H1 (cell line): ENCODE results near the gene UPF2. TPM values are rescaled to one million over a fixed set of nuclear protein-coding genes. Genes with fewer than 3 reads are reported as not detected.

Source experiments
- CTCF ChIA-PET: fragments of 300-600 bp; sonication (Branson Sonifier 250); formaldehyde crosslinking; loops from one replicate; lab custom pipeline; 2021; ENCODE audit not compliant: partially characterized antibody; lab: Charles Lee
- POLR2A ChIA-PET: fragments of 300-600 bp; sonication (Branson Sonifier 250); formaldehyde crosslinking; loops from one replicate; lab custom pipeline; 2021; ENCODE audit warnings: inconsistent platforms; ENCODE audit not compliant: partially characterized antibody; lab: Charles Lee
- DNase-seq, 2 experiments: peaks; one replicate each; pipeline versions ENCODE4 v3.0.0 to v3.0.0-alpha.2; 2010 to 2022; ENCODE audit warnings: low spot score in 2 of 2, low read depth in 1 of 2, mixed read lengths in 1 of 2
- FAIRE-seq: peaks from 2 replicates; lab custom pipeline; 2011; peaks lifted over from hg19 to GRCh38; lab: Jason Lieb, UNC
- H2AFZ ChIP-seq: 2 replicates; pipeline ENCODE4 v1.8.1; 2012; ENCODE audit warnings: low read length, inconsistent platforms
- H2AK5ac ChIP-seq: 2 replicates; pipeline ENCODE4 v1.6.1; 2013; ENCODE audit warnings: low read depth, low read length
- H2BK120ac ChIP-seq: replicated peaks from 2 replicates; pipeline ENCODE3; 2013; ENCODE audit warnings: low read depth, low read length, inconsistent platforms
- H2BK12ac ChIP-seq: 2 replicates; pipeline ENCODE4 v1.6.1; 2013; ENCODE audit warnings: low read depth, low read length
- H2BK15ac ChIP-seq: 2 replicates; pipeline ENCODE4 v1.6.1; 2013; ENCODE audit warnings: low read length
- H2BK20ac ChIP-seq: 2 replicates; pipeline ENCODE4 v1.6.1; 2013; ENCODE audit warnings: low read length
- H2BK5ac ChIP-seq: 2 replicates; pipeline ENCODE4 v1.6.1; 2013; ENCODE audit warnings: low read depth, low read length
- H3K14ac ChIP-seq: 2 replicates; pipeline ENCODE4 v1.6.1; 2013; ENCODE audit warnings: inconsistent platforms; ENCODE audit not compliant: insufficient read length
- H3K18ac ChIP-seq: 2 replicates; pipeline ENCODE4 v1.6.1; 2013; ENCODE audit warnings: low read length; ENCODE audit errors: extremely low read depth
- H3K23ac ChIP-seq: 2 replicates; pipeline ENCODE4 v1.6.1; 2013; ENCODE audit warnings: inconsistent platforms; ENCODE audit not compliant: insufficient read length
- H3K23me2 ChIP-seq: 2 replicates; pipeline ENCODE4 v1.6.1; 2013; ENCODE audit warnings: low read depth, low read length
- H3K27ac ChIP-seq: 2 replicates; pipeline ENCODE4 v1.6.1; 2011; ENCODE audit warnings: low read depth, low read length, inconsistent platforms
- H3K27me3 ChIP-seq, 4 experiments: replicated peaks in 1 of 4; 1 replicate in 1 of 4; 2 replicates in 3 of 4; pipeline versions ENCODE4 v1.6.1 to v1.8.1; 2011 to 2013; ENCODE audit warnings: low read length in 3 of 4, mild to moderate bottlenecking in 3 of 4, inconsistent platforms in 2 of 4, mixed read lengths in 2 of 4, moderate library complexity in 1 of 4; ENCODE audit not compliant: control insufficient read depth in 3 of 4, insufficient read depth in 3 of 4; ENCODE audit errors: extremely low read depth in 1 of 4
- H3K36me3 ChIP-seq, 4 experiments: 2 replicates each; pipeline versions ENCODE4 v1.6.1 to v1.8.1; 2011 to 2013; ENCODE audit warnings: mild to moderate bottlenecking in 4 of 4, low read length in 3 of 4, moderate library complexity in 2 of 4, control low read depth in 1 of 4, inconsistent platforms in 1 of 4; ENCODE audit not compliant: insufficient read depth in 4 of 4, control insufficient read depth in 2 of 4
- H3K4ac ChIP-seq: replicated peaks from 2 replicates; pipeline ENCODE3; 2013; ENCODE audit warnings: low read length, low read depth, mixed read lengths, inconsistent platforms; ENCODE audit not compliant: insufficient read length
- H3K4me1 ChIP-seq, 4 experiments: replicated peaks in 1 of 4; 1 replicate in 1 of 4; 2 replicates in 3 of 4; pipeline versions ENCODE4 v1.6.1 to v1.8.1; 2011 to 2013; ENCODE audit warnings: low read length in 3 of 4, inconsistent platforms in 2 of 4, mixed read lengths in 1 of 4; ENCODE audit not compliant: insufficient read depth in 4 of 4, control insufficient read depth in 3 of 4
- H3K4me2 ChIP-seq, 2 experiments: 2 replicates each; pipeline versions ENCODE4 v1.6.1 to v1.8.1; 2011 to 2013; ENCODE audit warnings: low read depth in 2 of 2, low read length in 2 of 2, control low read depth in 1 of 2, inconsistent platforms in 1 of 2, mild to moderate bottlenecking in 1 of 2; ENCODE audit not compliant: insufficient read depth in 1 of 2
- H3K4me3 ChIP-seq, 4 experiments: fragments of 200-600, 300-600 bp in 1 of 4; sonication (generic), shearing (Covaris generic), sonication (Bioruptor Twin) in 1 of 4; 2 replicates each; pipeline versions ENCODE4 v1.5.1 to v1.8.1; 2011 to 2016; ENCODE audit warnings: low read length in 4 of 4, low read depth in 3 of 4, control low read depth in 2 of 4, inconsistent platforms in 2 of 4, mild to moderate bottlenecking in 2 of 4, mixed read lengths in 1 of 4, moderate library complexity in 1 of 4; ENCODE audit not compliant: insufficient read depth in 2 of 4; ENCODE audit errors: extremely low read depth in 1 of 4
- H3K56ac ChIP-seq: replicated peaks from 2 replicates; pipeline ENCODE3; 2013; ENCODE audit warnings: low read depth, mild to moderate bottlenecking, mixed read lengths, low read length, inconsistent platforms; ENCODE audit not compliant: insufficient read length
- H3K79me1 ChIP-seq: 2 replicates; pipeline ENCODE4 v1.6.1; 2013; ENCODE audit warnings: low read depth, low read length, control low read depth
- H3K79me2 ChIP-seq, 2 experiments: 2 replicates each; pipeline versions ENCODE4 v1.6.1 to v1.8.1; 2012 to 2013; ENCODE audit warnings: low read length in 2 of 2, mild to moderate bottlenecking in 2 of 2, inconsistent platforms in 1 of 2; ENCODE audit not compliant: insufficient read depth in 2 of 2, control insufficient read depth in 1 of 2
- H3K9ac ChIP-seq, 4 experiments: replicated peaks in 1 of 4; 1 replicate in 1 of 4; 2 replicates in 3 of 4; pipeline versions ENCODE4 v1.6.1 to v1.8.1; 2011 to 2013; ENCODE audit warnings: low read depth in 3 of 4, low read length in 3 of 4, control low read depth in 2 of 4, mild to moderate bottlenecking in 2 of 4, moderate library complexity in 2 of 4, inconsistent platforms in 1 of 4; ENCODE audit errors: extremely low read depth in 1 of 4
- H3K9me3 ChIP-seq, 2 experiments: 2 replicates each; pipeline versions ENCODE4 v1.6.1 to v1.8.1; 2012 to 2013; ENCODE audit warnings: mild to moderate bottlenecking in 2 of 2, moderate library complexity in 2 of 2, control low read depth in 1 of 2, inconsistent platforms in 1 of 2, low read depth in 1 of 2, low read length in 1 of 2, mixed read lengths in 1 of 2; ENCODE audit not compliant: insufficient read depth in 2 of 2
- H4K20me1 ChIP-seq, 2 experiments: replicated peaks in 1 of 2; 2 replicates each; pipeline versions ENCODE3 to v1.8.1; 2011 to 2013; ENCODE audit warnings: inconsistent platforms in 2 of 2, low read length in 2 of 2, mild to moderate bottlenecking in 1 of 2; ENCODE audit not compliant: insufficient read depth in 2 of 2, control insufficient read depth in 1 of 2
- H4K5ac ChIP-seq: 2 replicates; pipeline ENCODE4 v1.6.1; 2013; ENCODE audit warnings: low read length, low read depth, mixed read lengths, inconsistent platforms; ENCODE audit not compliant: insufficient read length
- H4K8ac ChIP-seq: 2 replicates; pipeline ENCODE4 v1.8.0; 2013; ENCODE audit warnings: mild to moderate bottlenecking, moderate library complexity, low read length, inconsistent platforms; ENCODE audit not compliant: insufficient read depth; ENCODE audit errors: extremely low read depth
- H4K91ac ChIP-seq: replicated peaks from 2 replicates; pipeline ENCODE3; 2013; ENCODE audit warnings: low read length, mixed read lengths, inconsistent platforms; ENCODE audit not compliant: insufficient read length
- ATF3 ChIP-seq: IDR thresholded peaks from 2 replicates; pipeline ENCODE4 v1.6.1; 2011; ENCODE audit warnings: low read depth, mild to moderate bottlenecking, low read length; ENCODE audit not compliant: insufficient read depth
- CHD1 ChIP-seq: IDR thresholded peaks from 2 replicates; pipeline ENCODE4 v1.6.1; 2012; ENCODE audit warnings: low read depth, low read length, improper control_type of control experiment
- EP300 ChIP-seq, 2 experiments: IDR thresholded peaks; 1 replicate in 1 of 2; 2 replicates in 1 of 2; pipeline ENCODE4 v1.6.1; 2011 to 2012; ENCODE audit warnings: low read depth in 2 of 2, low read length in 2 of 2, mild to moderate bottlenecking in 2 of 2, borderline replicate concordance in 1 of 2, inconsistent platforms in 1 of 2, moderate library complexity in 1 of 2
- GABPA ChIP-seq: IDR thresholded peaks from 2 replicates; pipeline ENCODE4 v1.6.1; 2011; ENCODE audit warnings: mild to moderate bottlenecking, low read length, moderate library complexity, borderline replicate concordance; ENCODE audit not compliant: insufficient read depth
- GTF2F1 ChIP-seq: IDR thresholded peaks from 2 replicates; pipeline ENCODE4 v1.6.1; 2012; ENCODE audit warnings: low read depth, low read length, improper control_type of control experiment, borderline replicate concordance
- NANOG ChIP-seq: IDR thresholded peaks from 2 replicates; pipeline ENCODE4 v1.6.1; 2011; ENCODE audit warnings: low read length, low read depth, mild to moderate bottlenecking, inconsistent platforms; ENCODE audit not compliant: insufficient read depth, poor library complexity, severe bottlenecking
- POLR2A ChIP-seq, 2 experiments: IDR thresholded peaks; 1 replicate in 1 of 2; 2 replicates in 1 of 2; pipeline ENCODE4 v1.6.1; 2011; ENCODE audit warnings: low read depth in 2 of 2, low read length in 2 of 2, mild to moderate bottlenecking in 2 of 2; ENCODE audit errors: control extremely low read depth in 1 of 2
- RAD21 ChIP-seq, 2 experiments: IDR thresholded peaks in 1 of 2; conservative IDR thresholded peaks in 1 of 2; 2 replicates each; pipeline ENCODE4 v1.6.1; 2011; ENCODE audit warnings: low read depth in 2 of 2, low read length in 2 of 2, improper control_type of control experiment in 1 of 2, inconsistent platforms in 1 of 2, mild to moderate bottlenecking in 1 of 2, moderate library complexity in 1 of 2
- RNF2 ChIP-seq: fragments of 200-900, 300-1000 bp; sonication (generic); IDR thresholded peaks from 2 replicates; pipeline ENCODE4 v1.7.1; 2016; ENCODE audit warnings: borderline replicate concordance, low read depth, mild to moderate bottlenecking, antibody characterized with exemption, low read length; ENCODE audit not compliant: poor library complexity, severe bottlenecking; ENCODE audit errors: missing control alignments
- SRF ChIP-seq: IDR thresholded peaks from 2 replicates; pipeline ENCODE4 v1.6.1; 2011; ENCODE audit warnings: mild to moderate bottlenecking, low read depth, low read length, moderate library complexity
- YY1 ChIP-seq: IDR thresholded peaks from 2 replicates; pipeline ENCODE4 v1.6.1; 2011; ENCODE audit warnings: low read depth, mild to moderate bottlenecking, low read length
- WGBS, 2 experiments: shearing (Covaris generic) in 1 of 2; methylation state at CpG; one replicate each; pipeline versions ENCODE4 v1.1.6 to v1.1.7; 2013 to 2015; ENCODE audit warnings: low lambda C conversion rate in 2 of 2, mixed read lengths in 2 of 2, inconsistent platforms in 1 of 2, low coverage in 1 of 2, missing lambda C conversion rate in 1 of 2; ENCODE audit not compliant: insufficient replicate concordance in 2 of 2, insufficient coverage in 1 of 2, insufficient read length in 1 of 2; ENCODE audit errors: extremely low coverage in 1 of 2, missing lambda C conversion rate in 1 of 2; 5-methylcytosine and 5-hydroxymethylcytosine counted together
- polyA plus RNA-seq, 7 experiments: library from polyadenylated mRNA; depleted of rRNA in 3 of 7; stranded (reverse) in 5 of 7; unstranded in 2 of 7; fragments of >200 nt in 5 of 7; fragments of 200-250 nt in 2 of 7; gene quantifications; 1 replicate in 5 of 7; 2 replicates in 1 of 7; 4 replicates in 1 of 7; pipeline versions ENCODE4 v1.2.1 to v1.2.3, GENCODE V29; 2011 to 2013; ENCODE audit warnings: missing spikeins in 2 of 7, mixed read lengths in 2 of 7
- total RNA-seq: library from RNA; stranded (reverse); fragmentation: NEBNext Ultra II Directional; extraction: Animal tissue kit (Norgen Biotek cat#: 25700); gene quantifications from 2 replicates; pipeline ENCODE4 v1.2.1, GENCODE V29; 2021
- TF ChIP-seq, protein P1 (sequence below): IDR thresholded peaks from 2 replicates; pipeline ENCODE4 v1.6.1; 2012; ENCODE audit warnings: inconsistent platforms

UPF2 gene
- total and polyA plus RNA-seq, 2 of the 8 experiments (the other 6 are each of a cell fraction or from before 2014, with no cell fraction given), result 6.2 to 32.8 TPM

- H3K4me3 ChIP-seq, result no peak overlapping the region
- no peak overlapping the region for H3K9ac ChIP-seq
- no peak overlapping the region for H4K91ac ChIP-seq
- no peak overlapping the region for H2BK20ac ChIP-seq
- ChIA-PET POLR2A (interaction anchor here (1.0 kb wide), 1 partner anchor 8 kb away, joined by 4 read pairs; no protein-coding TSS in a partner anchor), CTCF (interaction anchor here (0.7 kb wide), 1 partner anchor 12 kb away, joined by 4 read pairs; no protein-coding TSS in a partner anchor)
- H3K14ac ChIP-seq, result no peak overlapping the region
- no peaks in the 10 kb centered on the region for H3K4me1 ChIP-seq
- DNase-seq (no peak), FAIRE-seq (no peak)
- H2BK12ac ChIP-seq, result no peak overlapping the region
- H2AK5ac ChIP-seq, result no peak overlapping the region
- no peaks in the 10 kb centered on the region; the same call in 1 of the 2 replicates for H3K79me1 ChIP-seq
- peaks cover 23 to 76% (median 54%) of the 10 kb centered on the region in 4 experiments for H3K36me3 ChIP-seq
- no peak overlapping the region for H3K27ac ChIP-seq
- H3K56ac ChIP-seq, result no peak overlapping the region
- no peaks in the 10 kb centered on the region for H3K23me2 ChIP-seq
- WGBS, 2 experiments, result 95% methylated on average over 4 of the region's 4 CpGs; no CpG with 5 or more reads in 1 of the 2 experiments
- H4K20me1 ChIP-seq, result no peaks in the 10 kb centered on the region
- no peak overlapping the region for H4K5ac ChIP-seq
- H3K27me3 ChIP-seq, result no peaks in the 10 kb centered on the region
- H2BK5ac ChIP-seq, result no peak overlapping the region
- H3K23ac ChIP-seq, result no peak overlapping the region
- H2AFZ ChIP-seq, result no peak overlapping the region
- H2BK120ac ChIP-seq, result no peak overlapping the region
- H3K18ac ChIP-seq, result no peak overlapping the region
- no peak overlapping the region for H4K8ac ChIP-seq
- H2BK15ac ChIP-seq, result no peak overlapping the region
- no peak overlapping the region for H3K4me2 ChIP-seq
- no peaks in the 10 kb centered on the region for H3K9me3 ChIP-seq
- H3K79me2 ChIP-seq, result no peaks in the 10 kb centered on the region
- no peak overlapping the region for H3K4ac ChIP-seq
- TF ChIP-seq RNF2, result no peak
- TF ChIP-seq ATF3, result no peak
- TF ChIP-seq, protein P1, sequence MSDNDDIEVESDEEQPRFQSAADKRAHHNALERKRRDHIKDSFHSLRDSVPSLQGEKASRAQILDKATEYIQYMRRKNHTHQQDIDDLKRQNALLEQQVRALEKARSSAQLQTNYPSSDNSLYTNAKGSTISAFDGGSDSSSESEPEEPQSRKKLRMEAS, result no peak
- no peak for TF ChIP-seq CHD1
- TF ChIP-seq EP300 (IDR thresholded peaks at IDR 0.05; ENCODE audit: borderline replicate concordance in 1 of 2, low read depth in 2 of 2, low read length in 2 of 2), result no peak
- no peak for TF ChIP-seq NANOG
- TF ChIP-seq RAD21 (IDR thresholded peaks at IDR 0.05 in 1 of 2, conservative IDR thresholded peaks at IDR 0.05 in 1 of 2; ENCODE audit: low read depth in 2 of 2, low read length in 2 of 2), result no peak
- no peak for TF ChIP-seq POLR2A (IDR thresholded peaks at IDR 0.05; ENCODE audit: control extremely low read depth in 1 of 2, low read depth in 2 of 2, low read length in 2 of 2)
- TF ChIP-seq SRF, result no peak
- no peak for TF ChIP-seq GTF2F1
- no peak for TF ChIP-seq YY1
- TF ChIP-seq GABPA, result no peak
Observed at GRCh38 chr10:12091421-12091820, 48.8 kb upstream of the UPF2 start.
